Measurements from ENCODE around the gene PLAAT2.

PLAAT2 gene

GRCh38 chr11:63506876-63507275 lies 56.3 kb downstream of the PLAAT2 start:
- FAIRE-seq (no peak), DNase-seq (ENCODE audit: insufficient read length, low spot score) (no peak)
- no peak for TF ChIP-seq SPI1 (IDR thresholded peaks at IDR 0.05; ENCODE audit: low read depth, low read length)
- no peak for TF ChIP-seq POU2F2 (IDR thresholded peaks at IDR 0.05; ENCODE audit: low read depth, low read length)
- no peak for TF ChIP-seq TAF1 (IDR thresholded peaks at IDR 0.05; ENCODE audit: low read depth, low read length)
- TF ChIP-seq PAX5 (IDR thresholded peaks at IDR 0.05; ENCODE audit: insufficient read depth, low read length, severe bottlenecking) = no peak
- no peak for TF ChIP-seq POLR2AphosphoS5 (IDR thresholded peaks at IDR 0.05; ENCODE audit: low read depth, low read length)
- TF ChIP-seq POLR2A (IDR thresholded peaks at IDR 0.05; ENCODE audit: low read depth, low read length) = no peak

- TF ChIP-seq SPI1 (IDR thresholded peaks at IDR 0.05; ENCODE audit: low read depth, low read length) (no peak), PAX5 (IDR thresholded peaks at IDR 0.05; ENCODE audit: insufficient read depth, low read length, severe bottlenecking) (no peak), POLR2AphosphoS5 (IDR thresholded peaks at IDR 0.05; ENCODE audit: low read depth, low read length) (no peak)
- DNase-seq (ENCODE audit: insufficient read length, low spot score) (no peak), FAIRE-seq (no peak)
Measured at GRCh38 chr11:63505857-63506528, 57.2 kb downstream of the PLAAT2 start, which contains the start of gene LGALS12. TSS of gene LGALS12 (plus strand) at chr11:63506084. CDS start at chr11:63506459, 375 bp downstream.

- no peak for DNase-seq (ENCODE audit: insufficient read length, low spot score)
- no peak for FAIRE-seq
- no peak for TF ChIP-seq POLR2A (IDR thresholded peaks at IDR 0.05; ENCODE audit: low read depth, low read length)
- TF ChIP-seq SPI1 (IDR thresholded peaks at IDR 0.05; ENCODE audit: low read depth, low read length) = no peak
- no peak for TF ChIP-seq POU2F2 (IDR thresholded peaks at IDR 0.05; ENCODE audit: low read depth, low read length)
- no peak for TF ChIP-seq POLR2AphosphoS5 (IDR thresholded peaks at IDR 0.05; ENCODE audit: low read depth, low read length)
Measured at GRCh38 chr11:63504933-63505586, 58.1 kb downstream of the PLAAT2 start.

GRCh38 chr11:63504054-63504453 lies 59.1 kb downstream of the PLAAT2 start:
- FAIRE-seq (no peak), DNase-seq (ENCODE audit: insufficient read length, low spot score) (no peak)
- TF ChIP-seq SPI1 (IDR thresholded peaks at IDR 0.05; ENCODE audit: low read depth, low read length) = no peak
- no peak for TF ChIP-seq TAF1 (IDR thresholded peaks at IDR 0.05; ENCODE audit: low read depth, low read length)
- no peak for TF ChIP-seq POLR2AphosphoS5 (IDR thresholded peaks at IDR 0.05; ENCODE audit: low read depth, low read length)
- TF ChIP-seq POLR2A (IDR thresholded peaks at IDR 0.05; ENCODE audit: low read depth, low read length) = no peak
- no peak for TF ChIP-seq POU2F2 (IDR thresholded peaks at IDR 0.05; ENCODE audit: low read depth, low read length)
- no peak for TF ChIP-seq PAX5 (IDR thresholded peaks at IDR 0.05; ENCODE audit: insufficient read depth, low read length, severe bottlenecking)

- FAIRE-seq (no peak), DNase-seq (ENCODE audit: insufficient read length, low spot score) (no peak)
- no peak for TF ChIP-seq POLR2AphosphoS5 (IDR thresholded peaks at IDR 0.05; ENCODE audit: low read depth, low read length)
- TF ChIP-seq PAX5 (IDR thresholded peaks at IDR 0.05; ENCODE audit: insufficient read depth, low read length, severe bottlenecking) = no peak
- TF ChIP-seq POLR2A (IDR thresholded peaks at IDR 0.05; ENCODE audit: low read depth, low read length) = no peak
- no peak for TF ChIP-seq POU2F2 (IDR thresholded peaks at IDR 0.05; ENCODE audit: low read depth, low read length)
- TF ChIP-seq TAF1 (IDR thresholded peaks at IDR 0.05; ENCODE audit: low read depth, low read length) = no peak
- no peak for TF ChIP-seq SPI1 (IDR thresholded peaks at IDR 0.05; ENCODE audit: low read depth, low read length)
Measured at GRCh38 chr11:63503492-63503891, 59.7 kb downstream of the PLAAT2 start.

Measured in GM12891 (cell line).